Smooth muscle cell (in vitro differentiated cells): ENCODE data around the gene RGL1. TPM values are rescaled to one million over a fixed set of nuclear protein-coding genes. Genes with fewer than 3 reads are reported as not detected.
A peak's percentile ranks its signal among the peaks of the same experiment; 100 is the strongest.

Experiments used
- DNase-seq: peaks from one replicate; lab custom pipeline; 2025; ENCODE audit not compliant: unreplicated experiment; lab: John Stamatoyannopoulos, UW
- H2AFZ ChIP-seq: fragments of 200-600 bp; sonication (generic); 2 replicates; pipeline ENCODE4 v1.6.0; 2016; ENCODE audit warnings: antibody characterized with exemption, low read depth, mild to moderate bottlenecking
- H3F3A ChIP-seq: fragments of 200-600 bp; sonication (generic); 2 replicates; pipeline ENCODE4 v1.6.0; 2017; ENCODE audit warnings: antibody characterized with exemption, low read depth
- H3K27ac ChIP-seq: fragments of 200-600 bp; sonication (generic); 2 replicates; pipeline ENCODE4 v1.5.1; 2016; ENCODE audit warnings: low read depth, mild to moderate bottlenecking
- H3K27me3 ChIP-seq: fragments of 200-600 bp; sonication (generic); 2 replicates; pipeline ENCODE4 v1.6.1; 2016; ENCODE audit warnings: low read depth, mild to moderate bottlenecking
- H3K36me3 ChIP-seq: fragments of 200-600 bp; sonication (generic); 2 replicates; pipeline ENCODE4 v1.5.1; 2016; ENCODE audit warnings: low read depth
- H3K4me1 ChIP-seq: fragments of 200-600 bp; sonication (generic); 2 replicates; pipeline ENCODE4 v1.5.1; 2016; ENCODE audit warnings: low read depth
- H3K4me2 ChIP-seq: fragments of 200-600 bp; sonication (generic); 2 replicates; pipeline ENCODE4 v1.6.0; 2016; ENCODE audit warnings: mild to moderate bottlenecking
- H3K4me3 ChIP-seq: fragments of 200-600 bp; sonication (generic); 2 replicates; pipeline ENCODE4 v1.5.1; 2016; ENCODE audit warnings: mild to moderate bottlenecking
- H3K79me2 ChIP-seq: fragments of 200-600 bp; sonication (generic); 2 replicates; pipeline ENCODE4 v1.6.0; 2016; ENCODE audit warnings: low read depth, mild to moderate bottlenecking
- H3K9ac ChIP-seq: fragments of 200-600 bp; sonication (generic); 2 replicates; pipeline ENCODE4 v1.6.0; 2016; ENCODE audit warnings: low read depth
- H3K9me3 ChIP-seq: fragments of 200-600 bp; sonication (generic); replicated peaks from 2 replicates; pipeline ENCODE4 v1.5.1; 2016; ENCODE audit warnings: low read depth
- H4K20me1 ChIP-seq: fragments of 200-600 bp; sonication (generic); 2 replicates; pipeline ENCODE4 v1.6.0; 2016; ENCODE audit warnings: low read depth
- CTCF ChIP-seq: fragments of 200-600 bp; sonication (generic); IDR thresholded peaks from 2 replicates; pipeline ENCODE4 v1.5.1; 2017; ENCODE audit warnings: borderline replicate concordance, mild to moderate bottlenecking, antibody characterized with exemption; ENCODE audit not compliant: insufficient read depth, poor library complexity, severe bottlenecking
- WGBS: methylation state at CpG from one replicate; pipeline ENCODE4 v1.1.7; 2016; ENCODE audit warnings: low lambda C conversion rate; 5-methylcytosine and 5-hydroxymethylcytosine counted together
- polyA plus RNA-seq: library from polyadenylated mRNA; unstranded; fragments of >200 nt; fragmentation: Nextera tagmentation; extraction: Ambion mirVana; gene quantifications from 2 replicates; pipeline ENCODE4 v1.2.1, GENCODE V29; 2016
- total RNA-seq: library from RNA; depleted of rRNA; stranded (reverse); fragments of >200 nt; gene quantifications from 2 replicates; pipeline ENCODE4 v1.2.3, GENCODE V29; 2014

The RGL1 gene
- total and polyA plus RNA-seq, 2 experiments from 2014 or later: 21.1 to 21.4 TPM

- Histone ChIP-seq H3K4me1 (no peaks in the 10 kb centered on the region), H3K27me3 (no peaks in the 10 kb centered on the region), H3K79me2 (no peaks in the 10 kb centered on the region), H3F3A (peaks cover 3% of the 10 kb centered on the region), H2AFZ (no peak overlapping the region), H3K4me3 (no peak overlapping the region), H3K9ac (no peak overlapping the region), H3K9me3 (no peaks in the 10 kb centered on the region), H4K20me1 (no peaks in the 10 kb centered on the region), H3K27ac (no peak overlapping the region), H3K36me3 (peaks cover 9% of the 10 kb centered on the region), H3K4me2 (no peak overlapping the region)
- 70% methylated on average over 4 of the region's 4 CpGs for WGBS
- DNase-seq: no peak
- no peak for TF ChIP-seq CTCF
These were observed 102.2 kb downstream of the RGL1 start for GRCh38 chr1:183907070-183907469.

GRCh38 chr1:183908079-183908478, 103.2 kb downstream of the RGL1 start:
- no peak overlapping the region for H2AFZ ChIP-seq
- no peaks in the 10 kb centered on the region for H4K20me1 ChIP-seq
- no peak overlapping the region for H3K4me2 ChIP-seq
- 73% methylated on average over 4 of the region's 4 CpGs for WGBS
- H3K27me3 ChIP-seq: no peaks in the 10 kb centered on the region
- H3K4me1 ChIP-seq: no peaks in the 10 kb centered on the region
- no peak for DNase-seq
- H3K36me3 ChIP-seq: peaks cover 9% of the 10 kb centered on the region
- H3K27ac ChIP-seq: no peak overlapping the region
- peaks cover 3% of the 10 kb centered on the region for H3F3A ChIP-seq
- no peak for TF ChIP-seq CTCF
- no peak overlapping the region for H3K4me3 ChIP-seq
- no peak overlapping the region for H3K9ac ChIP-seq
- no peaks in the 10 kb centered on the region for H3K79me2 ChIP-seq
- H3K9me3 ChIP-seq: no peaks in the 10 kb centered on the region

GRCh38 chr1:183909672-183910071, 104.8 kb downstream of the RGL1 start:
- H3K27me3 ChIP-seq: no peaks in the 10 kb centered on the region
- no peaks in the 10 kb centered on the region for H3K4me1 ChIP-seq
- H4K20me1 ChIP-seq: no peaks in the 10 kb centered on the region
- H3K79me2 ChIP-seq: no peaks in the 10 kb centered on the region
- no peak overlapping the region for H2AFZ ChIP-seq
- H3K4me3 ChIP-seq: no peak overlapping the region
- H3K4me2 ChIP-seq: no peak overlapping the region
- no peaks in the 10 kb centered on the region for H3K9me3 ChIP-seq
- WGBS: 85% methylated on average over 7 of the region's 7 CpGs
- no peak overlapping the region for H3K9ac ChIP-seq
- H3K27ac ChIP-seq: peak overlapping the region; percentile 52
- H3F3A ChIP-seq: peaks cover 7% of the 10 kb centered on the region
- H3K36me3 ChIP-seq: peaks cover 9% of the 10 kb centered on the region
- DNase-seq: no peak
- TF ChIP-seq CTCF: no peak

GRCh38 chr1:183910845-183911244, 105.9 kb downstream of the RGL1 start:
- Histone ChIP-seq H3K36me3 (peaks cover 9% of the 10 kb centered on the region), H2AFZ (no peak overlapping the region), H3K4me1 (peaks cover 9% of the 10 kb centered on the region), H3K9ac (no peak overlapping the region), H3K4me3 (no peak overlapping the region), H3K9me3 (no peaks in the 10 kb centered on the region), H3K27me3 (no peaks in the 10 kb centered on the region), H3K27ac (peak overlapping the region; percentile 52), H4K20me1 (no peaks in the 10 kb centered on the region), H3K79me2 (no peaks in the 10 kb centered on the region), H3F3A (peaks cover 13% of the 10 kb centered on the region), H3K4me2 (peak overlapping the region; percentile 8)
- WGBS: 34% methylated on average over 4 of the region's 4 CpGs
- no peak for DNase-seq
- no peak for TF ChIP-seq CTCF
